Thyroid gland (tissue), 4 donors: ENCODE measurements around the gene ZRANB3.

Source experiments
- CTCF ChIP-seq, 6 experiments: fragments of 200-600 bp in 3 of 6; fragments of 450-650 bp in 3 of 6; sonication (generic) in 3 of 6; IDR thresholded peaks; one replicate each; pipeline ENCODE4 v1.5.1; 2016 to 2019; ENCODE audit warnings: antibody characterized with exemption in 6 of 6, mild to moderate bottlenecking in 2 of 6, inconsistent platforms in 1 of 6, moderate library complexity in 1 of 6
- POLR2A ChIP-seq, 2 donors: fragments of 450-650 bp; IDR thresholded peaks; one replicate each; pipeline ENCODE4 v1.6.1; 2017; ENCODE audit warnings: antibody characterized with exemption in 2 of 2, mild to moderate bottlenecking in 2 of 2, moderate library complexity in 1 of 2

GRCh38 chr2:135555311-135555710 is 24.3 kb upstream of the ZRANB3 start:
- no peak for TF ChIP-seq CTCF (IDR thresholded peaks at IDR 0.05)
- no peak for TF ChIP-seq POLR2A (IDR thresholded peaks at IDR 0.05)
